Gastrocnemius medialis (tissue), 4 donors: ENCODE results near the gene HDGFL2. TPM values are rescaled to one million over a fixed set of nuclear protein-coding genes. Genes with fewer than 3 reads are reported as not detected.

Source experiments
- ATAC-seq, 2 donors: fragments of 150-250 bp; one replicate each; pipeline ENCODE4 v1.9.1; 2016
- DNase-seq, 2 donors: peaks; one replicate each; pipeline ENCODE4 v3.0.0-alpha.2; 2019
- H3K27ac ChIP-seq, 4 donors: fragments of 200-600 bp; sonication (generic); 1 replicate in 1 of 4; 2 replicates in 3 of 4; pipeline ENCODE4 v1.5.1; 2016 to 2018; ENCODE audit warnings: mild to moderate bottlenecking in 2 of 4, moderate library complexity in 1 of 4
- H3K27me3 ChIP-seq, 3 donors: fragments of 200-600 bp; sonication (generic) in 2 of 3; 1 replicate in 1 of 3; 2 replicates in 2 of 3; pipeline versions ENCODE4 v1.5.1 to v1.6.0; 2016 to 2019; ENCODE audit warnings: mild to moderate bottlenecking in 1 of 3, moderate library complexity in 1 of 3
- H3K36me3 ChIP-seq, 2 donors: fragments of 200-600 bp; sonication (generic) in 1 of 2; one replicate each; pipeline ENCODE4 v1.5.1; 2017 to 2018
- H3K4me1 ChIP-seq, 2 donors: fragments of 200-600 bp; sonication (generic) in 1 of 2; one replicate each; pipeline ENCODE4 v1.5.1; 2016 to 2017; ENCODE audit warnings: mild to moderate bottlenecking in 2 of 2
- H3K4me3 ChIP-seq, 4 donors: fragments of 200-600 bp; sonication (generic) in 3 of 4; 1 replicate in 1 of 4; 2 replicates in 3 of 4; pipeline ENCODE4 v1.5.1; 2016 to 2019; ENCODE audit warnings: mild to moderate bottlenecking in 2 of 4
- H3K9me3 ChIP-seq, 3 donors: fragments of 200-600 bp; sonication (generic) in 2 of 3; 1 replicate in 1 of 3; 2 replicates in 2 of 3; pipeline ENCODE4 v1.5.1; 2016 to 2019
- POLR2A ChIP-seq, 2 donors: fragments of 450-650 bp; IDR thresholded peaks; one replicate each; pipeline ENCODE4 v1.6.1; 2017; ENCODE audit warnings: antibody characterized with exemption in 2 of 2, mild to moderate bottlenecking in 2 of 2, moderate library complexity in 2 of 2
- in situ Hi-C, 4 donors: fragments of 200-750 bp; cut with MboI; loops; one replicate each; pipeline versions ENCODE4 v1.15.0 to v1.8.0; 2017; ENCODE audit warnings: low sequenced_read_pairs in 4 of 4
- intact Hi-C: fragments of 100-400 bp; cut with DNase I; formaldehyde crosslinking; loops from one replicate; pipeline ENCODE4 v1.15.1; 2023; ENCODE audit warnings: low total_unique reads
- total RNA-seq, 4 donors: library from RNA; depleted of rRNA; stranded (reverse); fragments of >200 nt; gene quantifications; one replicate each; pipeline versions ENCODE4 v1.1.0 to v1.2.3, GENCODE V29; 2016
- TF ChIP-seq, protein P1 (sequence below), 5 experiments: fragments of 450-650 bp in 3 of 5; fragments of 200-600 bp in 2 of 5; sonication (generic) in 2 of 5; IDR thresholded peaks in 4 of 5; conservative IDR thresholded peaks in 1 of 5; 1 replicate in 4 of 5; 2 replicates in 1 of 5; pipeline ENCODE4 v1.5.1; 2016 to 2019; ENCODE audit warnings: antibody characterized with exemption in 5 of 5, mild to moderate bottlenecking in 3 of 5, moderate library complexity in 3 of 5

The HDGFL2 gene
- total RNA-seq, 4 donors from 2014 or later, result 46.5 to 83.2 (median 56.1) TPM

GRCh38 chr19:4446704-4447200 lies 25.3 kb upstream of the HDGFL2 start:
- intact Hi-C loops (no loop called here), in situ Hi-C loops (no loop called here)
- Histone ChIP-seq H3K36me3 (peaks cover 0 to 53% of the 10 kb centered on the region in 2 donors), H3K4me1 (peaks cover 14 to 19% of the 10 kb centered on the region in 2 donors), H3K27me3 (no peaks in the 10 kb centered on the region), H3K27ac (peak overlapping the region in 1 of 4 donors; percentile 93), H3K9me3 (no peaks in the 10 kb centered on the region), H3K4me3 (no peak overlapping the region)
- TF ChIP-seq, protein P1, sequence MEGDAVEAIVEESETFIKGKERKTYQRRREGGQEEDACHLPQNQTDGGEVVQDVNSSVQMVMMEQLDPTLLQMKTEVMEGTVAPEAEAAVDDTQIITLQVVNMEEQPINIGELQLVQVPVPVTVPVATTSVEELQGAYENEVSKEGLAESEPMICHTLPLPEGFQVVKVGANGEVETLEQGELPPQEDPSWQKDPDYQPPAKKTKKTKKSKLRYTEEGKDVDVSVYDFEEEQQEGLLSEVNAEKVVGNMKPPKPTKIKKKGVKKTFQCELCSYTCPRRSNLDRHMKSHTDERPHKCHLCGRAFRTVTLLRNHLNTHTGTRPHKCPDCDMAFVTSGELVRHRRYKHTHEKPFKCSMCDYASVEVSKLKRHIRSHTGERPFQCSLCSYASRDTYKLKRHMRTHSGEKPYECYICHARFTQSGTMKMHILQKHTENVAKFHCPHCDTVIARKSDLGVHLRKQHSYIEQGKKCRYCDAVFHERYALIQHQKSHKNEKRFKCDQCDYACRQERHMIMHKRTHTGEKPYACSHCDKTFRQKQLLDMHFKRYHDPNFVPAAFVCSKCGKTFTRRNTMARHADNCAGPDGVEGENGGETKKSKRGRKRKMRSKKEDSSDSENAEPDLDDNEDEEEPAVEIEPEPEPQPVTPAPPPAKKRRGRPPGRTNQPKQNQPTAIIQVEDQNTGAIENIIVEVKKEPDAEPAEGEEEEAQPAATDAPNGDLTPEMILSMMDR (IDR thresholded peaks at IDR 0.05 in 4 of 5, conservative IDR thresholded peaks at IDR 0.05 in 1 of 5), result no peak
- no peak for TF ChIP-seq POLR2A (IDR thresholded peaks at IDR 0.05)
- no peak for DNase-seq
- ATAC-seq, result no peak

GRCh38 chr19:4447327-4448146 lies 24.6 kb upstream of the HDGFL2 start:
- peaks cover 0 to 61% of the 10 kb centered on the region in 2 donors for H3K36me3 ChIP-seq
- in situ Hi-C loops, result no loop called here
- no peaks in the 10 kb centered on the region for H3K27me3 ChIP-seq
- H3K4me3 ChIP-seq, result no peak overlapping the region
- peaks cover 14 to 19% of the 10 kb centered on the region in 2 donors for H3K4me1 ChIP-seq
- intact Hi-C loops, result loop anchor here (2.0 kb wide), 1 partner anchor 45 kb away; the partner anchor contains the start of gene CHAF1A
- no peak for TF ChIP-seq POLR2A (IDR thresholded peaks at IDR 0.05)
- TF ChIP-seq, protein P1 (IDR thresholded peaks at IDR 0.05 in 4 of 5, conservative IDR thresholded peaks at IDR 0.05 in 1 of 5), result no peak
- no peaks in the 10 kb centered on the region for H3K9me3 ChIP-seq
- H3K27ac ChIP-seq, result peak overlapping the region; percentile 84 to 93 (median 88)
- DNase-seq, result no peak
- no peak for ATAC-seq

GRCh38 chr19:4448147-4448985 lies 23.7 kb upstream of the HDGFL2 start:
- intact Hi-C loops, result loop anchor here (2.0 kb wide), 1 partner anchor 46 kb away; the partner anchor contains the start of gene CHAF1A
- peaks cover 0 to 69% of the 10 kb centered on the region in 2 donors for H3K36me3 ChIP-seq
- peak; percentile 41 to 53 for DNase-seq
- no peak for TF ChIP-seq POLR2A (IDR thresholded peaks at IDR 0.05)
- TF ChIP-seq, protein P1 (IDR thresholded peaks at IDR 0.05 in 4 of 5, conservative IDR thresholded peaks at IDR 0.05 in 1 of 5), result no peak
- peak; percentile 10 to 31 for ATAC-seq
- H3K9me3 ChIP-seq, result no peaks in the 10 kb centered on the region
- no peaks in the 10 kb centered on the region for H3K27me3 ChIP-seq
- in situ Hi-C loops, result no loop called here
- peak overlapping the region; percentile 84 to 93 (median 88) for H3K27ac ChIP-seq
- no peak overlapping the region for H3K4me3 ChIP-seq
- peaks cover 14 to 19% of the 10 kb centered on the region in 2 donors for H3K4me1 ChIP-seq

GRCh38 chr19:4449022-4449638 lies 23.0 kb upstream of the HDGFL2 start:
- peak; percentile 84 to 92 for ATAC-seq
- peak; percentile 13 to 18 for TF ChIP-seq POLR2A (IDR thresholded peaks at IDR 0.05)
- TF ChIP-seq, protein P1 (IDR thresholded peaks at IDR 0.05 in 4 of 5, conservative IDR thresholded peaks at IDR 0.05 in 1 of 5), result peak; percentile 24 to 51 (median 44)
- Histone ChIP-seq H3K27me3 (no peaks in the 10 kb centered on the region), H3K4me3 (no peak overlapping the region), H3K4me1 (peaks cover 14 to 19% of the 10 kb centered on the region in 2 donors), H3K27ac (peak overlapping the region; percentile 84 to 93 (median 88)), H3K9me3 (no peaks in the 10 kb centered on the region), H3K36me3 (peaks cover 0 to 76% of the 10 kb centered on the region in 2 donors)
- peak; percentile 89 to 97 for DNase-seq
- in situ Hi-C loops, result no loop called here
- intact Hi-C loops, result loop anchor here (1.0 to 2.0 kb wide), 2 partner anchors 46 to 65 kb away; partner anchors contain the start of gene CHAF1A
